ENCODE data around the gene SLC1A1.

SLC1A1 gene

DNA sequence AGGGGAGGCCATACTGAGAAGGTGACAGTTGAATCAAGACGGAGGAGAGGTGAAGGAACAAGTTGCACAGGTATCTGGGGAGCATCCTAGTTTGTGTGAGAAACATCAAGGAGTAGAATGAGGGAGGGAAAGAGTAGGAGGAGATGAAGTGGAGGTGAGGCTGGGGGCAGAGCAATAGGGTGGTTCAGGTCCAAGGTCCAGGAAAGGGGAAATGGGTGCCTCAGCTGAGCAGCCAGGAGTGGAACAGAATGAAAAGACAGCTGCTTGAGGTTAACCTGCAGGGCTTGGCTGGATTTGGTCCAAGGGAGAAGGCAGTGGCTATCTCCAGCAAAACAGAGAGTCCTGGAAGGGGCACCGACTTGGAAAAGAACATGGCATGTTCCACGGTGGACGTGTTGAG, 5.3 kb downstream of the SLC1A1 start:
- DNase-seq (ENCODE audit: insufficient read length, low spot score), result no peak
- FAIRE-seq, result no peak
- TF ChIP-seq POLR2A (IDR thresholded peaks at IDR 0.05; ENCODE audit: low read depth, low read length), result no peak

- no peak for DNase-seq (ENCODE audit: insufficient read length, low spot score)
- TF ChIP-seq POLR2A (IDR thresholded peaks at IDR 0.05; ENCODE audit: low read depth, low read length), result no peak
- FAIRE-seq, result peak; percentile 30
Observed at GRCh38 chr9:4496497-4496896, 6.2 kb downstream of the SLC1A1 start.

GRCh38 chr9:4497395-4497794, 7.1 kb downstream of the SLC1A1 start:
- TF ChIP-seq POLR2A (IDR thresholded peaks at IDR 0.05; ENCODE audit: low read depth, low read length), result no peak
- FAIRE-seq (no peak), DNase-seq (ENCODE audit: insufficient read length, low spot score) (no peak)

DNA sequence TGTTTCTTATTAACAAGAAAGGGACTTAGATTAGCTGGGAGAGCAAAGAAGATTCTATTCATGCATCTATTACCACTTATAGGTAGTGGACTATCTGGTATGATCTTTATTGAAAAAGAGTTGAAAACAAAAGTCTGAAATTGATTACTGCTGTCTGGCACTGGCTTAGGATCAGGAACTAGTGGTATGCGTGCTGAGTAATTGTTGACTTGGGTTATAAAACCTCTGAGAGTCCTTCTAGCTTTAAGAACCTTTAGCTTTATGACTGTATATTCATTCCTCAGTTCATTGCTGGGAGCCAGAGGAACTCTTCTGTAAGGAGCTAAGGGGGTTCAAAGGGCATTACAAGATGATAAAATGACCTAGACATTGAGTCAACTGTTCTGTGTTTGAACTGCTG, 7.6 kb downstream of the SLC1A1 start:
- FAIRE-seq, result peak; percentile 88
- TF ChIP-seq POLR2A (IDR thresholded peaks at IDR 0.05; ENCODE audit: low read depth, low read length), result no peak

GRCh38 chr9:4499917-4500316, 9.6 kb downstream of the SLC1A1 start:
- no peak for FAIRE-seq
- TF ChIP-seq POLR2A (IDR thresholded peaks at IDR 0.05; ENCODE audit: low read depth, low read length), result no peak
- no peak for DNase-seq (ENCODE audit: insufficient read length, low spot score)

More for the DNA sequence above, 7.6 kb downstream of the SLC1A1 start:
- no peak for DNase-seq (ENCODE audit: insufficient read length, low spot score)

DNA sequence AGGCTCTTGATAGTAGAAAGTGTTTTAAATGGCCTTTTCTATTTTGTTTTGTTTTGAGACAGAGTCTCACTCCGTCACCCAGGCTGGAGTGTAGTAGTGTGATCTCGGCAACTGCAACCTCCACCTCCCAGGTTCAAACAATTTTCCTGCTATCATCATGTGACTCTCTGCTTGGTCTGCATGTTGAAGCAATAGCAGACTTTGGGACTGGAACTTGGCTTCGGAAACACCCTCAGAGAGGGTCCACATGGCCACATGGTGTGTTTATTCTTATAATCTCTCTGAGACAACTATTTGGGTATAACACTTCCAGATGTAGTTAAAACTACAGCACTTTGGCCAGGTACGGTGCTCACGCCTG, 10.9 kb downstream of the SLC1A1 start:
- TF ChIP-seq POLR2A (IDR thresholded peaks at IDR 0.05; ENCODE audit: low read depth, low read length), result no peak
- DNase-seq (ENCODE audit: insufficient read length, low spot score) (no peak), FAIRE-seq (no peak)

GRCh38 chr9:4502444-4502843, 12.2 kb downstream of the SLC1A1 start:
- FAIRE-seq, result no peak
- TF ChIP-seq POLR2A (IDR thresholded peaks at IDR 0.05; ENCODE audit: low read depth, low read length), result no peak
- no peak for DNase-seq (ENCODE audit: insufficient read length, low spot score)

GRCh38 chr9:4503103-4503502, 12.8 kb downstream of the SLC1A1 start:
- DNase-seq (ENCODE audit: insufficient read length, low spot score) (no peak), FAIRE-seq (no peak)
- no peak for TF ChIP-seq POLR2A (IDR thresholded peaks at IDR 0.05; ENCODE audit: low read depth, low read length)

DNA sequence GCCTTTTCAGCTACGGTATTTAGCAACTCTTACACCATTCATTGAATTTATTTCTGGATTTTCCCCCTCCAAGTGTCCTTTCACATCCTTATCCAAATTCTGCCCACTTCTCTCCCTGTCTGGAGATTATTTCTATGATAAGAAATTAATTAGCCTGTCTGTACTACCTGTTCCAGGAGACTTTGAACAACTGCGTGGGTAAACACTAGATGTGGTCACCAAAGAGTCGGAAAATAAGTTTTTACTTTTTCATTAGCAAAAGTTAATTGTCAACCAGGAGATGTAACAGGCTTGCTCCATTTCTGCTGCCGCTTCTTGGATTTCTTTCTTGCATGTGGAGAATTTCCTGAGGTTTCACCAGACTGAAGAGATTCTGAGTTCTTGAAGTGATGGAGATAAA, 14.0 kb downstream of the SLC1A1 start:
- DNase-seq (ENCODE audit: insufficient read length, low spot score) (no peak), FAIRE-seq (no peak)
- no peak for TF ChIP-seq POLR2A (IDR thresholded peaks at IDR 0.05; ENCODE audit: low read depth, low read length)

DNA sequence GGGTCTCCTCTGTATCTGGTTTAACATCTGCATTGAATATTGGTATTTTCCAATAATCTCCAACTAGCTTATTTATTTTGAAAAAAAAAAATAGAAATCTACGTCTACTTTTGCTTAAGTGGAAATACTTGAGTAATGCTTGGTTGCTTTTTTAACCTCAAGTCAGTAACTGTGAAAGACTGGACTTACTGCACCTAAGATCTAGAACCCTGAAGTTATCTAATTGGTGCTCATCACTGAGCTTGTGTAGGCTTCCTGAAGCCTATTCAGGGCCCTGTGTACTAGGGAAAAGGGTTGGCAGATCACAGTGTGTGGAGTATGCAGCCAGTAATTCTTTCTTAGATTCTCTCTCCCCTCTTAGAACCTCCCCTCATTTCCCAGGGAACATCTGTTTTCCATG, 16.2 kb downstream of the SLC1A1 start:
- TF ChIP-seq POLR2A (IDR thresholded peaks at IDR 0.05; ENCODE audit: low read depth, low read length), result no peak
- DNase-seq (ENCODE audit: insufficient read length, low spot score), result no peak
- FAIRE-seq, result no peak

GRCh38 chr9:4507306-4508130, 17.2 kb downstream of the SLC1A1 start:
- no peak for DNase-seq (ENCODE audit: insufficient read length, low spot score)
- FAIRE-seq, result peak; percentile 38
- TF ChIP-seq POLR2A (IDR thresholded peaks at IDR 0.05; ENCODE audit: low read depth, low read length), result no peak

GRCh38 chr9:4508246-4508906, 18.1 kb downstream of the SLC1A1 start:
- no peak for TF ChIP-seq POLR2A (IDR thresholded peaks at IDR 0.05; ENCODE audit: low read depth, low read length)
- DNase-seq (ENCODE audit: insufficient read length, low spot score) (no peak), FAIRE-seq (peak; percentile 95)

- DNase-seq (ENCODE audit: insufficient read length, low spot score) (no peak), FAIRE-seq (peak; percentile 70)
- TF ChIP-seq POLR2A (IDR thresholded peaks at IDR 0.05; ENCODE audit: low read depth, low read length), result no peak
Observed at GRCh38 chr9:4508907-4509589, 18.8 kb downstream of the SLC1A1 start.

DNA sequence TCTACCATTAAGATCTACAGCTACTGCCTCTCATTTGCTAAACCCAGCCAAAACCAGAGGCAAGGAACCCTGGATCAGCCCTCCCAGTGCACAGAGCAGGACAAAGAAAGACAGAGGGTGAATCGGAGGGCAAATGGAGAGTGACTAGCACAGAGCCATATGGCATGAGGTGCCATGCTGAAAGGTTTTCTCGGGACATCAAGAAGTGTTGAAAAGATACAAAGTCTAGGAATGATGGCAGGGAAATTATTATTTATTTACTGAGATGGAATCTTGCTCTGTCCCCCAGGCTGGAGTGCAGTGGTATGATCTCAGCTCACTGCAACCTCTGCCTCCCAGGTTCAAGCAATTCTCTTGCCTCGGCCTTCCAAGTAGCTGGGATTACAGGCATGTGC, 19.3 kb downstream of the SLC1A1 start:
- no peak for DNase-seq (ENCODE audit: insufficient read length, low spot score)
- no peak for FAIRE-seq
- TF ChIP-seq POLR2A (IDR thresholded peaks at IDR 0.05; ENCODE audit: low read depth, low read length), result no peak
